ENCODE results near the gene SCRN1. TPM values are rescaled to one million over a fixed set of nuclear protein-coding genes. Genes with fewer than 3 reads are reported as not detected.
"Not testable (repeated sequence)": the region's sequence is repeated elsewhere in the genome, so short reads cannot be mapped to it uniquely, and the experiment has no call there.

SCRN1 gene
- total RNA-seq, 1 experiment from 2014 or later: 96.2 TPM

- TF ChIP-seq AR (CRISPR knock-in tag; IDR thresholded peaks at IDR 0.05): no peak
- TF ChIP-seq FOXP4 (CRISPR knock-in tag; IDR thresholded peaks at IDR 0.05): no peak
- TF ChIP-seq ATF3 (CRISPR knock-in tag; conservative IDR thresholded peaks at IDR 0.05): no peak
- no peak for TF ChIP-seq NR1H2 (CRISPR knock-in tag; IDR thresholded peaks at IDR 0.05)
Measured at GRCh38 chr7:29891766-29892165, 97.8 kb downstream of the SCRN1 start (continued).

- H3K27me3 Mint-ChIP-seq (ENCODE audit: low read depth); POLR2A ChIA-PET; CTCF ChIA-PET: not testable (repeated sequence)
Measured at GRCh38 chr7:29890786-29891185, 98.8 kb downstream of the SCRN1 start.

GRCh38 chr7:29890251-29890650 lies 99.3 kb downstream of the SCRN1 start:
- H3K27ac Mint-ChIP-seq: no peak overlapping the region
- ATAC-seq (no peak), DNase-seq (ENCODE audit: low spot score) (no peak)
- H3K4me3 Mint-ChIP-seq: no peak overlapping the region
- ChIA-PET POLR2A (no interaction called here), CTCF (no interaction called here)
- H3K36me3 Mint-ChIP-seq: peaks cover 14% of the 10 kb centered on the region
- TF ChIP-seq ZNF416 (CRISPR knock-in tag; IDR thresholded peaks at IDR 0.05) (no peak), E2F1 (CRISPR knock-in tag; IDR thresholded peaks at IDR 0.05) (no peak), ATF3 (CRISPR knock-in tag; conservative IDR thresholded peaks at IDR 0.05) (no peak), JUN (CRISPR knock-in tag; IDR thresholded peaks at IDR 0.05) (no peak), NFE2L1 (CRISPR knock-in tag; IDR thresholded peaks at IDR 0.05) (no peak), PRDM15 (CRISPR knock-in tag; IDR thresholded peaks at IDR 0.05) (no peak), E2F5 (CRISPR knock-in tag; IDR thresholded peaks at IDR 0.05) (no peak)
- H3K9me3 Mint-ChIP-seq: no peaks in the 10 kb centered on the region
- H3K4me1 Mint-ChIP-seq: peaks cover 1% of the 10 kb centered on the region
- no peaks in the 10 kb centered on the region for H3K27me3 Mint-ChIP-seq (ENCODE audit: low read depth)

More at GRCh38 chr7:29890786-29891185, 98.8 kb downstream of the SCRN1 start:
- H3K9me3 Mint-ChIP-seq; H3K27ac Mint-ChIP-seq; DNase-seq (ENCODE audit: low spot score); H3K4me3 Mint-ChIP-seq; ATAC-seq; H3K4me1 Mint-ChIP-seq: not testable (repeated sequence)
- H3K36me3 Mint-ChIP-seq: peaks cover 19% of the 10 kb centered on the region
